Measurements from ENCODE around the gene ESR2.

GRCh38 chr14:64253672-64254071 is 40.5 kb downstream of the ESR2 start:
- TF ChIP-seq, protein P1, sequence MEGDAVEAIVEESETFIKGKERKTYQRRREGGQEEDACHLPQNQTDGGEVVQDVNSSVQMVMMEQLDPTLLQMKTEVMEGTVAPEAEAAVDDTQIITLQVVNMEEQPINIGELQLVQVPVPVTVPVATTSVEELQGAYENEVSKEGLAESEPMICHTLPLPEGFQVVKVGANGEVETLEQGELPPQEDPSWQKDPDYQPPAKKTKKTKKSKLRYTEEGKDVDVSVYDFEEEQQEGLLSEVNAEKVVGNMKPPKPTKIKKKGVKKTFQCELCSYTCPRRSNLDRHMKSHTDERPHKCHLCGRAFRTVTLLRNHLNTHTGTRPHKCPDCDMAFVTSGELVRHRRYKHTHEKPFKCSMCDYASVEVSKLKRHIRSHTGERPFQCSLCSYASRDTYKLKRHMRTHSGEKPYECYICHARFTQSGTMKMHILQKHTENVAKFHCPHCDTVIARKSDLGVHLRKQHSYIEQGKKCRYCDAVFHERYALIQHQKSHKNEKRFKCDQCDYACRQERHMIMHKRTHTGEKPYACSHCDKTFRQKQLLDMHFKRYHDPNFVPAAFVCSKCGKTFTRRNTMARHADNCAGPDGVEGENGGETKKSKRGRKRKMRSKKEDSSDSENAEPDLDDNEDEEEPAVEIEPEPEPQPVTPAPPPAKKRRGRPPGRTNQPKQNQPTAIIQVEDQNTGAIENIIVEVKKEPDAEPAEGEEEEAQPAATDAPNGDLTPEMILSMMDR (IDR thresholded peaks at IDR 0.05; ENCODE audit: insufficient read depth, low read depth, low read length), result no peak
- TF ChIP-seq EZH2 (IDR thresholded peaks at IDR 0.05; ENCODE audit: insufficient read depth, low read length), result no peak

Data from astrocyte (in vitro differentiated cells and primary cell).